ENCODE results near the gene NPFFR2. TPM values are rescaled to one million over a fixed set of nuclear protein-coding genes. Genes with fewer than 3 reads are reported as not detected.

Gene NPFFR2
- total and polyA plus RNA-seq, 9 of the 15 experiments (the other 6 are each of a cell fraction or from before 2014, with no cell fraction given) = 0.15 to 0.98 (median 0.48) TPM

DNA sequence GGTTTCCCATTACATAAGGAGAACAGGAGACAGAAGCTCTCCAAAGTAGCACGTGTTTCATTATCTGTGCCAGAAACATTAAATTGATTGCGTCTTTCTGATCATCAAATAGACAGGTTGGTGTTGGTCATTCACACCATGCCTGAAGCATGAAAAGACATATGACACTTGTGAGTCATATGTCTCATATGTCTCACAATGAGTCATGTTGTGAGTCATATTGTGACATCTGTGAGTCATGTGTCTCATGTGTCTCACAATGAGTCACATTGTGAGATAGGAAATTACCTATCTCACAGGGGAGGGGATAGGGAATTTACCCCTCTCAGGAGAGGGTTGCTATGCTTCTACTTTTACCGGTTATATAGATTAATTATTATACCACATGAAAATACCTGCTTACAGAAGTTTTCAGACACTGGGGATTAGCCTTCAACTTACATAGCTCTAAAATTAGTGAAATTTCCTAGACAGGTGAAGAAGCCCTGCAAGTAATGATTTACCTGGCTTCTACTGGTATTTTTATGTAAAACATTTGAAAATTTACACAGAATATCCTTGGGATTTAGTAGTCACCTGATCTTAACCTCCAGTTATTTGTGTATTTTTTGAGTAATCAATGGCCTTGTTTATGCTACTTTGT lies 80.8 kb downstream of the NPFFR2 start (continued):
- TF ChIP-seq, protein P1, sequence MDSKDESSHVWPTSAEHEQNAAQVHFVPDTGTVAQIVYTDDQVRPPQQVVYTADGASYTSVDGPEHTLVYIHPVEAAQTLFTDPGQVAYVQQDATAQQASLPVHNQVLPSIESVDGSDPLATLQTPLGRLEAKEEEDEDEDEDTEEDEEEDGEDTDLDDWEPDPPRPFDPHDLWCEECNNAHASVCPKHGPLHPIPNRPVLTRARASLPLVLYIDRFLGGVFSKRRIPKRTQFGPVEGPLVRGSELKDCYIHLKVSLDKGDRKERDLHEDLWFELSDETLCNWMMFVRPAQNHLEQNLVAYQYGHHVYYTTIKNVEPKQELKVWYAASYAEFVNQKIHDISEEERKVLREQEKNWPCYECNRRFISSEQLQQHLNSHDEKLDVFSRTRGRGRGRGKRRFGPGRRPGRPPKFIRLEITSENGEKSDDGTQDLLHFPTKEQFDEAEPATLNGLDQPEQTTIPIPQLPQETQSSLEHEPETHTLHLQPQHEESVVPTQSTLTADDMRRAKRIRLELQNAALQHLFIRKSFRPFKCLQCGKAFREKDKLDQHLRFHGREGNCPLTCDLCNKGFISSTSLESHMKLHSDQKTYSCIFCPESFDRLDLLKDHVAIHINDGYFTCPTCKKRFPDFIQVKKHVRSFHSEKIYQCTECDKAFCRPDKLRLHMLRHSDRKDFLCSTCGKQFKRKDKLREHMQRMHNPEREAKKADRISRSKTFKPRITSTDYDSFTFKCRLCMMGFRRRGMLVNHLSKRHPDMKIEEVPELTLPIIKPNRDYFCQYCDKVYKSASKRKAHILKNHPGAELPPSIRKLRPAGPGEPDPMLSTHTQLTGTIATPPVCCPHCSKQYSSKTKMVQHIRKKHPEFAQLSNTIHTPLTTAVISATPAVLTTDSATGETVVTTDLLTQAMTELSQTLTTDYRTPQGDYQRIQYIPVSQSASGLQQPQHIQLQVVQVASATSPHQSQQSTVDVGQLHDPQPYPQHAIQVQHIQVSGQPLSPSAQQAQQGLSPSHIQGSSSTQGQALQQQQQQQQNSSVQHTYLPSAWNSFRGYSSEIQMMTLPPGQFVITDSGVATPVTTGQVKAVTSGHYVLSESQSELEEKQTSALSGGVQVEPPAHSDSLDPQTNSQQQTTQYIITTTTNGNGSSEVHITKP (IDR thresholded peaks at IDR 0.05; ENCODE audit: partially characterized antibody) = no peak
- TF ChIP-seq ZNF12 (CRISPR knock-in tag; IDR thresholded peaks at IDR 0.05) (no peak), PCBP2 (IDR thresholded peaks at IDR 0.05; ENCODE audit: low read depth, low read length, poor library complexity, severe bottlenecking) (no peak), MTA1 (IDR thresholded peaks at IDR 0.05; ENCODE audit: borderline replicate concordance) (no peak), PHB (CRISPR knock-in tag; IDR thresholded peaks at IDR 0.05) (no peak), GABPA (tag; conservative IDR thresholded peaks at IDR 0.05; ENCODE audit: low read depth) (no peak), ZNF507 (tag; conservative IDR thresholded peaks at IDR 0.05) (no peak), TGIF2 (CRISPR knock-in tag; IDR thresholded peaks at IDR 0.05) (no peak), NUFIP1 (IDR thresholded peaks at IDR 0.05; ENCODE audit: partially characterized antibody) (no peak), MECOM (CRISPR knock-in tag; IDR thresholded peaks at IDR 0.05) (no peak), ZNF589 (CRISPR knock-in tag; IDR thresholded peaks at IDR 0.05; ENCODE audit: low read depth) (peak; percentile 50; the same call in 1 of the 2 replicates), TEAD1 (CRISPR knock-in tag; IDR thresholded peaks at IDR 0.05) (no peak)
- TF ChIP-seq, protein P2, sequence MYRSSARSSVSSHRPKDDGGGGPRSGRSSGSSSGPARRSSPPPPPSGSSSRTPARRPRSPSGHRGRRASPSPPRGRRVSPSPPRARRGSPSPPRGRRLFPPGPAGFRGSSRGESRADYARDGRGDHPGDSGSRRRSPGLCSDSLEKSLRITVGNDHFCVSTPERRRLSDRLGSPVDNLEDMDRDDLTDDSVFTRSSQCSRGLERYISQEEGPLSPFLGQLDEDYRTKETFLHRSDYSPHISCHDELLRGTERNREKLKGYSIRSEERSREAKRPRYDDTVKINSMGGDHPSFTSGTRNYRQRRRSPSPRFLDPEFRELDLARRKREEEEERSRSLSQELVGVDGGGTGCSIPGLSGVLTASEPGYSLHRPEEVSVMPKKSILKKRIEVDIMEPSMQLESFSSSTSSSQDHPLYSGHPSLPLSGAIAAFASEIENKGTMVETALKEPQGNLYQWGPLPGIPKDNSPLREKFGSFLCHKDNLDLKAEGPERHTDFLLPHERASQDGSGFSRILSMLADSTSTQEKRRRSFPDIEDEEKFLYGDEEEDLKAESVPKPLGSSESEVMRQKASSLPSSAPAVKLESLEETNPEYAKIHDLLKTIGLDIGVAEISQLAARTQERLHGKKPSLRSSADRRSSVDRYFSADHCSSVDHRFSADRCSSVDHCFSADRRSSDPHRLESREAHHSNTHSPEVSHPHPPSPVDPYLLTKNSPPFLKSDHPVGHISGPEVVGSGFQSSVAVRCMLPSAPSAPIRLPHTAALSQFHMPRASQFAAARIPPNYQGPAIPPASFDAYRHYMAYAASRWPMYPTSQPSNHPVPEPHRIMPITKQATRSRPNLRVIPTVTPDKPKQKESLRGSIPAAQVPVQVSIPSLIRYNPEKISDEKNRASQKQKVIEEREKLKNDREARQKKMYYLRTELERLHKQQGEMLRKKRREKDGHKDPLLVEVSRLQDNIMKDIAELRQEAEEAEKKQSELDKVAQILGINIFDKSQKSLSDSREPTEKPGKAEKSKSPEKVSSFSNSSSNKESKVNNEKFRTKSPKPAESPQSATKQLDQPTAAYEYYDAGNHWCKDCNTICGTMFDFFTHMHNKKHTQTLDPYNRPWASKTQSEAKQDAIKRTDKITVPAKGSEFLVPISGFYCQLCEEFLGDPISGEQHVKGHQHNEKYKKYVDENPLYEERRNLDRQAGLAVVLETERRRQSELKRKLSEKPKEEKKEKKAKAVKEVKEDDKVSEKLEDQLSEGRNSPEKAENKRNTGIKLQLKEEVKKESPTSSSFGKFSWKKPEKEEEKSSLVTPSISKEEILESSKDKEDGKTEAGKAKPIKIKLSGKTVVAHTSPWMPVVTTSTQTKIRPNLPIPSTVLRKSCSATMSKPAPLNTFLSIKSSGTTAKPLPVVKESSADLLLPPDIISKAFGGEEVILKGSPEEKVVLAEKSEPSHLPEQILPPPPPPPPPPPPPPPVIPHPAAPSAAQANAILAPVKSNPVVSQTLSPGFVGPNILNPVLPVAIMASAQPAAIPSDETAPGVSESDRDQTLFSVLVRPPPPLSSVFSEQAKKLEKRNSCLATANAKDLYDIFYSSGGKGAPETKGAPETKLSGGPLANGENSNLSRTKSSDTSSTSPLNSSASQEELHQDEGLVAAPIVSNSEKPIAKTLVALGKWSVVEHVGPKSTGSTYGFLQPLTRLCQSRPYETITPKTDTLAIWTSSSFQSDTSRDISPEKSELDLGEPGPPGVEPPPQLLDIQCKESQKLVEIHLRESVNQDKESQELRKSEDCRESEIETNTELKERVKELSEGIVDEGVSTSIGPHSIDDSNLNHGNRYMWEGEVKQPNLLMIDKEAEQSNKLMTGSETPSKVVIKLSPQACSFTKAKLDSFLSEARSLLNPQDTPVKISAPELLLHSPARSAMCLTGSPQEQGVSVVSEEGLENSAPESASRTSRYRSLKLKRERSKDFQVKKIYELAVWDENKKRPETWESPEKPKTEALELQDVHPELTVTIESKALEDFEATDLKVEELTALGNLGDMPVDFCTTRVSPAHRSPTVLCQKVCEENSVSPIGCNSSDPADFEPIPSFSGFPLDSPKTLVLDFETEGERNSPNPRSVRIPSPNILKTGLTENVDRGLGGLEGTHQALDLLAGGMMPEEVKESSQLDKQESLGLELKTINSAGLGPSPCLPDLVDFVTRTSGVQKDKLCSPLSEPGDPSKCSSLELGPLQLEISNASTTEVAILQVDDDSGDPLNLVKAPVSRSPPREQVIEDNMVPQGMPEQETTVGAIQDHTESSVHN (IDR thresholded peaks at IDR 0.05; ENCODE audit: borderline replicate concordance in 1 of 2, low read depth in 1 of 2) = peak in 1 of 2 experiments; percentile 98; a peak in 2 of 4 replicates
- TF ChIP-seq, protein P3, sequence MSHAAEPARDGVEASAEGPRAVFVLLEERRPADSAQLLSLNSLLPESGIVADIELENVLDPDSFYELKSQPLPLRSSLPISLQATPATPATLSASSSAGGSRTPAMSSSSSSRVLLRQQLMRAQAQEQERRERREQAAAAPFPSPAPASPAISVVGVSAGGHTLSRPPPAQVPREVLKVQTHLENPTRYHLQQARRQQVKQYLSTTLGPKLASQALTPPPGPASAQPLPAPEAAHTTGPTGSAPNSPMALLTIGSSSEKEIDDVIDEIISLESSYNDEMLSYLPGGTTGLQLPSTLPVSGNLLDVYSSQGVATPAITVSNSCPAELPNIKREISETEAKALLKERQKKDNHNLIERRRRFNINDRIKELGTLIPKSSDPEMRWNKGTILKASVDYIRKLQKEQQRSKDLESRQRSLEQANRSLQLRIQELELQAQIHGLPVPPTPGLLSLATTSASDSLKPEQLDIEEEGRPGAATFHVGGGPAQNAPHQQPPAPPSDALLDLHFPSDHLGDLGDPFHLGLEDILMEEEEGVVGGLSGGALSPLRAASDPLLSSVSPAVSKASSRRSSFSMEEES (CRISPR knock-in tag; IDR thresholded peaks at IDR 0.05) = peak; percentile 92
